ENCODE data around the gene NOL4L.

- TF ChIP-seq MAX (IDR thresholded peaks at IDR 0.05; ENCODE audit: insufficient read depth, insufficient read length) (no peak), CTCF (IDR thresholded peaks at IDR 0.05; ENCODE audit: extremely low read depth in 1 of 2, insufficient read depth in 1 of 2, low read depth in 1 of 2, low read length in 2 of 2) (no peak), POLR2A (IDR thresholded peaks at IDR 0.05; ENCODE audit: low read depth, low read length) (no peak), EZH2 (IDR thresholded peaks at IDR 0.05; ENCODE audit: borderline replicate concordance, low read depth, low read length, severe bottlenecking) (no peak), POLR2AphosphoS5 (IDR thresholded peaks at IDR 0.05; ENCODE audit: insufficient read depth, low read depth, low read length) (no peak)
These were observed 67.1 kb downstream of the NOL4L start for GRCh38 chr20:32517914-32518592.

Measured in endothelial cell of umbilical vein (primary cell).